OCI-LY1 (cell line): ENCODE data around the gene LTBP1.
"Not testable (repeated sequence)": the region's sequence is repeated elsewhere in the genome, so short reads cannot be mapped to it uniquely, and the experiment has no call there.

ENCODE experiments used
- H2AFZ ChIP-seq: fragments of 200-600 bp; sonication (generic), shearing (Covaris generic); 2 replicates; pipeline ENCODE4 v1.6.0; 2014; ENCODE audit warnings: antibody characterized with exemption, mild to moderate bottlenecking, low read length
- H3F3A ChIP-seq: fragments of 200-600 bp; sonication (generic), shearing (Covaris generic); 2 replicates; pipeline ENCODE4 v1.6.0; 2014; ENCODE audit warnings: mild to moderate bottlenecking, antibody characterized with exemption, low read length, moderate library complexity; ENCODE audit not compliant: insufficient read depth
- H3K27ac ChIP-seq: fragments of 200-600 bp; sonication (generic); 2 replicates; pipeline ENCODE4 v1.5.1; 2014; ENCODE audit warnings: low read length, mixed run types, mild to moderate bottlenecking, low read depth; ENCODE audit not compliant: poor library complexity, severe bottlenecking
- H3K27me3 ChIP-seq: fragments of 200-600 bp; sonication (generic); 2 replicates; pipeline ENCODE4 v1.6.0; 2014; ENCODE audit warnings: antibody characterized with exemption, mild to moderate bottlenecking, low read length, moderate library complexity; ENCODE audit not compliant: insufficient read depth
- H3K36me3 ChIP-seq: fragments of 200-600 bp; sonication (generic); 2 replicates; pipeline ENCODE4 v1.6.1; 2014; ENCODE audit warnings: mild to moderate bottlenecking, antibody characterized with exemption, low read length, moderate library complexity, mixed read lengths; ENCODE audit not compliant: insufficient read depth
- H3K4me1 ChIP-seq: fragments of 200-600 bp; sonication (generic); 2 replicates; pipeline ENCODE4 v1.5.1; 2014; ENCODE audit warnings: mild to moderate bottlenecking, low read length, moderate library complexity; ENCODE audit not compliant: insufficient read depth, severe bottlenecking
- H3K4me2 ChIP-seq: fragments of 200-600 bp; sonication (generic), shearing (Covaris generic); 2 replicates; pipeline ENCODE4 v1.6.1; 2014; ENCODE audit warnings: low read length
- H3K4me3 ChIP-seq: fragments of 200-600 bp; sonication (generic); 2 replicates; pipeline ENCODE4 v1.5.1; 2014; ENCODE audit warnings: low read length, low read depth, mild to moderate bottlenecking, mixed read lengths; ENCODE audit not compliant: poor library complexity, severe bottlenecking
- H3K79me2 ChIP-seq: fragments of 200-600 bp; shearing (Covaris generic); 2 replicates; pipeline ENCODE4 v1.6.1; 2016; ENCODE audit warnings: mixed run types, low read length, mixed read lengths; ENCODE audit not compliant: insufficient read depth
- H3K9ac ChIP-seq: fragments of 200-600 bp; sonication (generic), shearing (Covaris generic); 2 replicates; pipeline ENCODE4 v1.6.1; 2014; ENCODE audit warnings: mild to moderate bottlenecking, low read length, mixed read lengths
- H3K9me2 ChIP-seq: fragments of 200-600 bp; sonication (generic), shearing (Covaris generic); 2 replicates; pipeline ENCODE4 v1.6.1; 2014; ENCODE audit warnings: low read depth, mild to moderate bottlenecking, low read length, mixed read lengths
- H3K9me3 ChIP-seq: fragments of 200-600 bp; shearing (Covaris generic); 2 replicates; pipeline ENCODE4 v1.6.1; 2014; ENCODE audit warnings: low read length, mixed read lengths
- H4K20me1 ChIP-seq: fragments of 200-600 bp; sonication (generic), shearing (Covaris generic); 2 replicates; pipeline ENCODE4 v1.6.0; 2016; ENCODE audit warnings: mild to moderate bottlenecking, low read length; ENCODE audit not compliant: insufficient read depth
- EZH2 ChIP-seq: fragments of 200-600 bp; sonication (generic), shearing (Covaris generic); IDR thresholded peaks from 2 replicates; pipeline ENCODE4 v1.8.0; 2017; ENCODE audit warnings: borderline replicate concordance, mixed run types, mild to moderate bottlenecking, antibody characterized with exemption, low read length, moderate library complexity, mixed read lengths
- TF ChIP-seq, protein P1 (sequence below): fragments of 200-600 bp; sonication (generic), shearing (Covaris generic); IDR thresholded peaks from 2 replicates; pipeline ENCODE4 v1.5.1; 2017; ENCODE audit warnings: mild to moderate bottlenecking, antibody characterized with exemption, low read length, moderate library complexity, mixed read lengths

The LTBP1 gene

DNA sequence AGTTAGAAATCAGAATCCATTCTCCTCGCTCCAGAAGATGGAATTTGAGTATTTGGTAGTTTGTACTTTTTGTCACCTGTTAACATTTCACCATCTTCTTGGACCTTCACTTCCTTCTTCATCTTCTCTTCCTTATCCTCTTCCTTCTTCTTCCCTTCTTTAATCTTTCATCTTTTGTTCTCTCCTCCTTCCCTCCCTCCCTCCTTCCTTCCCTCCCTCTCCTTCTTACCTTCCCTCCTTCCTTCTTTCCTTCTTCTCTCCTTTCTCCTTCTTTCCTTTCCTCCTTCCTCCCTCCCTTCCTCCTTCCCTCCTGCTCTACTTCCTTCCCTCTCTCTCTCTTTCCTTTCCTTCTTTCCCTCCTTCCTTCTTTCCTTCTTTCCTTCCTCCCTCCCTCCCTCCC lies 31.1 kb upstream of the LTBP1 start:
- no peak overlapping the region for H2AFZ ChIP-seq
- TF ChIP-seq EZH2: no peak
- TF ChIP-seq, protein P1, sequence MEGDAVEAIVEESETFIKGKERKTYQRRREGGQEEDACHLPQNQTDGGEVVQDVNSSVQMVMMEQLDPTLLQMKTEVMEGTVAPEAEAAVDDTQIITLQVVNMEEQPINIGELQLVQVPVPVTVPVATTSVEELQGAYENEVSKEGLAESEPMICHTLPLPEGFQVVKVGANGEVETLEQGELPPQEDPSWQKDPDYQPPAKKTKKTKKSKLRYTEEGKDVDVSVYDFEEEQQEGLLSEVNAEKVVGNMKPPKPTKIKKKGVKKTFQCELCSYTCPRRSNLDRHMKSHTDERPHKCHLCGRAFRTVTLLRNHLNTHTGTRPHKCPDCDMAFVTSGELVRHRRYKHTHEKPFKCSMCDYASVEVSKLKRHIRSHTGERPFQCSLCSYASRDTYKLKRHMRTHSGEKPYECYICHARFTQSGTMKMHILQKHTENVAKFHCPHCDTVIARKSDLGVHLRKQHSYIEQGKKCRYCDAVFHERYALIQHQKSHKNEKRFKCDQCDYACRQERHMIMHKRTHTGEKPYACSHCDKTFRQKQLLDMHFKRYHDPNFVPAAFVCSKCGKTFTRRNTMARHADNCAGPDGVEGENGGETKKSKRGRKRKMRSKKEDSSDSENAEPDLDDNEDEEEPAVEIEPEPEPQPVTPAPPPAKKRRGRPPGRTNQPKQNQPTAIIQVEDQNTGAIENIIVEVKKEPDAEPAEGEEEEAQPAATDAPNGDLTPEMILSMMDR: no peak
- H3K27ac ChIP-seq: no peak overlapping the region
- no peaks in the 10 kb centered on the region for H4K20me1 ChIP-seq
- H3F3A ChIP-seq: 0 out of 2 replicates have a peak, but pooled peaks cover 10% of the 10 kb centered on the region
- no peak overlapping the region for H3K9ac ChIP-seq
- peaks cover 33% of the 10 kb centered on the region for H3K4me1 ChIP-seq
- H3K36me3 ChIP-seq: no peaks in the 10 kb centered on the region
- H3K9me2 ChIP-seq: no peaks in the 10 kb centered on the region
- no peaks in the 10 kb centered on the region for H3K9me3 ChIP-seq
- no peak overlapping the region for H3K4me3 ChIP-seq
- H3K27me3 ChIP-seq: no peaks in the 10 kb centered on the region
- no peak overlapping the region for H3K4me2 ChIP-seq
- no peaks in the 10 kb centered on the region for H3K79me2 ChIP-seq

DNA sequence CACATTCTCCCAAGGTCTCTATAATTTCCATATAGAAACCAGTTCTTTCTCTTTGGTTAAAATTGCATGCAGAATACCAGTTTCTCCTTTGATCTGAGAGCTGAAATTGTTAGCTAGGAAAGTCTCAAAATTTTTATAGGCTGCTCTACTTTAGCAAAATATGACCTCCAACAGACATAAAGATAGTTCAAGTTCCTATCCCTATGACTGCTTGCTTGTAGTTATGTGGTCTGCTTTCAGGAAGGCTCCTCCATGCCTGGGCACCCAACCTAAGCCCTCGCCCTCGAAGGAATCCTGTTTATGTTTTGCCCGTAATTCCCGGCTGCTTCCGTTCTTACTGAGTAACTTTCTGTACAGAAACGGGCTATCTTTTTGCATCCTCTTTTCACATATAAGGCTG lies 28.0 kb upstream of the LTBP1 start:
- H3K36me3 ChIP-seq: no peaks in the 10 kb centered on the region

DNA sequence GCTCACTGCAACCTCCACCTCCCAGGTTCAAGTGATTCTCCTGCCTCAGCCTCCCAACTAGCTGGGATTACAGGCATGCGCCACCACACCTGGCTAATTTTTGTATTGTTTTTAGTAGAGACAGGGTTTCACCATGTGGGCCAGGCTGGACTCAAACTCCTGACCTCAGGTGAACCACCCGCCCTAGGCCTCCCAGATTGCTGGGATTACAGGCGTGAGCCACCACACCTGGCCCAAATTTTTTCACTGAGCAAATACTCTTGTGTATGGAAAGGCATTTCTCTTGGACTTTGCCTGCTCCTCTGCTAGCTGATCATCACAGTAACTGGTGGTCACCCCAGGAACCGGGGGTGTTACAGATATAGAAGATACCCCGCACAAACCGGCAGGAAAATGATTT lies 26.9 kb upstream of the LTBP1 start:
- not testable (repeated sequence) for H3K27me3 ChIP-seq

More for the DNA sequence above, 28.0 kb upstream of the LTBP1 start:
- peak overlapping the region; percentile 12; the same call in 1 of the 2 replicates for H2AFZ ChIP-seq
- no peaks in the 10 kb centered on the region for H3K27me3 ChIP-seq
- H3K79me2 ChIP-seq: no peaks in the 10 kb centered on the region
- H3K4me3 ChIP-seq: no peak overlapping the region
- 0 out of 2 replicates have a peak, but pooled peaks cover 4% of the 10 kb centered on the region for H3F3A ChIP-seq
- peak overlapping the region; percentile 31; the same call in 1 of the 2 replicates for H3K9ac ChIP-seq
- H3K4me2 ChIP-seq: peak overlapping the region; percentile 31
- H3K9me3 ChIP-seq: 0 out of 2 replicates have a peak, but pooled peaks cover 3% of the 10 kb centered on the region
- no peaks in the 10 kb centered on the region for H3K9me2 ChIP-seq
- H4K20me1 ChIP-seq: no peaks in the 10 kb centered on the region
- TF ChIP-seq, protein P1: no peak
- TF ChIP-seq EZH2: no peak
- H3K27ac ChIP-seq: peak overlapping the region; percentile 63
- H3K4me1 ChIP-seq: peaks cover 13% of the 10 kb centered on the region

DNA sequence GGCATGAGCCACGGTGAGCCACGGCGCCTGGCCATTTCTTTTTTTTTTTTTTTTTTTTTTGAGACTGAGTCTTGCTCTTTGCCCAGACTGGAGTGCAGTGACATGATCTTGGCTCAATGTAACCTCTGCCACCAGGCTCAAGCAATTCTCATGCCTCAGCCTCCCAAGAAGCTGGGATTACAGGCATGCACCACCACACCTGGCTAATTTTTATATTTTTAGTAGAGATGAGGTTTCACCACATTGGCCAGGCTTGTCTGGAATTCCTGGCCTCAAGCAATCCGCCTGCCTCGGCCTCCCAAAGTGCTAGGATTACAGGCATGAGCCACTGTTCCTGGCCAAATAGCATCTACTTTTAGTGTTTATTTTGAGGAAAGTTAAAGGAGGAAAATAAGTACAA lies 25.3 kb upstream of the LTBP1 start:
- H3K9ac ChIP-seq, H3K9me2 ChIP-seq, H3K27me3 ChIP-seq, H3K4me3 ChIP-seq, H3K4me2 ChIP-seq, H4K20me1 ChIP-seq, H3K36me3 ChIP-seq, H3K9me3 ChIP-seq, H3K27ac ChIP-seq, H3K79me2 ChIP-seq, H3F3A ChIP-seq, H2AFZ ChIP-seq: not testable (repeated sequence)
- H3K4me1 ChIP-seq: peaks cover 17% of the 10 kb centered on the region

More for the DNA sequence above, 26.9 kb upstream of the LTBP1 start:
- H3K4me1 ChIP-seq: peaks cover 13% of the 10 kb centered on the region
- H2AFZ ChIP-seq, H3K27ac ChIP-seq, H3K9ac ChIP-seq, H4K20me1 ChIP-seq, H3K79me2 ChIP-seq, H3K9me3 ChIP-seq, H3K36me3 ChIP-seq, H3K4me3 ChIP-seq, H3F3A ChIP-seq, H3K4me2 ChIP-seq, H3K9me2 ChIP-seq: not testable (repeated sequence)
